Measurements from ENCODE around the gene APPL2.

DNA sequence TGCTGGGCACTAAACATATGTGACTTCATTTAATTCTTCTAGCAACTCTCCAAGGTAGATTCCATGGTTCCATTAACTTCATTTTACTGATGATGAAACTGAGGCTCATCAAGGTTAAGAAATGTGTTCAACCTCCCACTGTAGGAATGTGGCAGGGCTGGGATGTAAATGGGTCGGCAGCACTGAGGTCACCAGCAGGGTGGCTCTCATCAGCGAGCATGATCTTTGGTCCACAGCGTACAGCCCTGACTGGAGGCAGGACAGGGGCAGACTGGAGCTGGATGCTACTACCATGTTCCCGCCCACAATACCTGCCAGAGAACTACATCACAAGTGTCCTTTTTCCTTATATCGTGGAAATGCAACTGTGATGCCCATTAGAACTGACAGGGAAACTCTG, 4.6 kb downstream of the APPL2 start:
- TF ChIP-seq EP300 (IDR thresholded peaks at IDR 0.05), result no peak
- TF ChIP-seq, protein P1, sequence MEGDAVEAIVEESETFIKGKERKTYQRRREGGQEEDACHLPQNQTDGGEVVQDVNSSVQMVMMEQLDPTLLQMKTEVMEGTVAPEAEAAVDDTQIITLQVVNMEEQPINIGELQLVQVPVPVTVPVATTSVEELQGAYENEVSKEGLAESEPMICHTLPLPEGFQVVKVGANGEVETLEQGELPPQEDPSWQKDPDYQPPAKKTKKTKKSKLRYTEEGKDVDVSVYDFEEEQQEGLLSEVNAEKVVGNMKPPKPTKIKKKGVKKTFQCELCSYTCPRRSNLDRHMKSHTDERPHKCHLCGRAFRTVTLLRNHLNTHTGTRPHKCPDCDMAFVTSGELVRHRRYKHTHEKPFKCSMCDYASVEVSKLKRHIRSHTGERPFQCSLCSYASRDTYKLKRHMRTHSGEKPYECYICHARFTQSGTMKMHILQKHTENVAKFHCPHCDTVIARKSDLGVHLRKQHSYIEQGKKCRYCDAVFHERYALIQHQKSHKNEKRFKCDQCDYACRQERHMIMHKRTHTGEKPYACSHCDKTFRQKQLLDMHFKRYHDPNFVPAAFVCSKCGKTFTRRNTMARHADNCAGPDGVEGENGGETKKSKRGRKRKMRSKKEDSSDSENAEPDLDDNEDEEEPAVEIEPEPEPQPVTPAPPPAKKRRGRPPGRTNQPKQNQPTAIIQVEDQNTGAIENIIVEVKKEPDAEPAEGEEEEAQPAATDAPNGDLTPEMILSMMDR (IDR thresholded peaks at IDR 0.05), result no peak
- no peak for TF ChIP-seq RAD21 (conservative IDR thresholded peaks at IDR 0.05 in 1 of 2, IDR thresholded peaks at IDR 0.05 in 1 of 2)

Measured in A549 (cell line).